GM12865 (cell line): ENCODE results near the gene SAXO2.
"Not testable (repeated sequence)": the region's sequence is repeated elsewhere in the genome, so short reads cannot be mapped to it uniquely, and the experiment has no call there.

Experiments
- DNase-seq: peaks from one replicate; pipeline ENCODE4 v3.0.0; 2010; ENCODE audit warnings: low read depth
- H3K4me3 ChIP-seq: 2 replicates; pipeline ENCODE4 v1.5.1; 2011; ENCODE audit warnings: mild to moderate bottlenecking, low read depth, low read length, control low read depth
- CTCF ChIP-seq: IDR thresholded peaks from 2 replicates; pipeline ENCODE4 v1.5.1; 2011; ENCODE audit warnings: low read length, control low read depth, low read depth, inconsistent platforms; ENCODE audit not compliant: insufficient read depth; ENCODE audit errors: missing control alignments

SAXO2 gene

GRCh38 chr15:82317091-82317489 is 54.5 kb downstream of the SAXO2 start:
- no peak for TF ChIP-seq CTCF
- H3K4me3 ChIP-seq, result no peak overlapping the region
- no peak for DNase-seq

GRCh38 chr15:82317516-82317915 is 54.9 kb downstream of the SAXO2 start:
- not testable (repeated sequence) for H3K4me3 ChIP-seq, DNase-seq

- not testable (repeated sequence) for DNase-seq, H3K4me3 ChIP-seq
These were observed 55.7 kb downstream of the SAXO2 start for GRCh38 chr15:82318281-82318680.

- not testable (repeated sequence) for DNase-seq, H3K4me3 ChIP-seq
These were observed 57.1 kb downstream of the SAXO2 start for GRCh38 chr15:82319522-82320278.

GRCh38 chr15:82320861-82321260 is 58.2 kb downstream of the SAXO2 start:
- DNase-seq, H3K4me3 ChIP-seq: not testable (repeated sequence)

GRCh38 chr15:82322488-82322887 is 59.9 kb downstream of the SAXO2 start:
- H3K4me3 ChIP-seq, DNase-seq: not testable (repeated sequence)

GRCh38 chr15:82324831-82325230 is 62.2 kb downstream of the SAXO2 start:
- DNase-seq, H3K4me3 ChIP-seq: not testable (repeated sequence)

GRCh38 chr15:82325646-82326045 is 63.0 kb downstream of the SAXO2 start:
- not testable (repeated sequence) for H3K4me3 ChIP-seq

GRCh38 chr15:82326896-82327295 is 64.3 kb downstream of the SAXO2 start:
- DNase-seq, H3K4me3 ChIP-seq: not testable (repeated sequence)

More at GRCh38 chr15:82325646-82326045, 63.0 kb downstream of the SAXO2 start:
- not testable (repeated sequence) for DNase-seq

- DNase-seq, H3K4me3 ChIP-seq: not testable (repeated sequence)
These were observed 64.8 kb downstream of the SAXO2 start for GRCh38 chr15:82327372-82327771.

- H3K4me3 ChIP-seq, result not testable (repeated sequence)
These were observed 66.4 kb downstream of the SAXO2 start for GRCh38 chr15:82329039-82329438.

GRCh38 chr15:82330921-82331320 is 68.3 kb downstream of the SAXO2 start:
- DNase-seq, H3K4me3 ChIP-seq: not testable (repeated sequence)

More at GRCh38 chr15:82329039-82329438, 66.4 kb downstream of the SAXO2 start:
- DNase-seq, result not testable (repeated sequence)

GRCh38 chr15:82331576-82332304 is 69.1 kb downstream of the SAXO2 start:
- not testable (repeated sequence) for DNase-seq, H3K4me3 ChIP-seq

GRCh38 chr15:82332711-82333602 is 70.3 kb downstream of the SAXO2 start:
- DNase-seq, H3K4me3 ChIP-seq: not testable (repeated sequence)

- not testable (repeated sequence) for DNase-seq, H3K4me3 ChIP-seq
These were observed 71.3 kb downstream of the SAXO2 start for GRCh38 chr15:82333603-82334553.
